K562 (cell line): ENCODE data around the gene LBX1. TPM values are rescaled to one million over a fixed set of nuclear protein-coding genes. Genes with fewer than 3 reads are reported as not detected.

Experiments
- ATAC-seq: fragments of 200-7000 bp; cut with Tn5 transposase; 3 replicates; pipeline ENCODE4 v1.9.1; 2020; ENCODE audit warnings: moderate library complexity
- BruUV-seq: library from RNA; stranded (reverse); fragments of 400-500 nt; replicated peaks from 2 replicates; lab custom pipeline; 2021; lab: Mats Ljungman, UMichigan
- CTCF ChIA-PET: fragments of 300-600 bp; formaldehyde crosslinking; extraction: SDS; loops from one replicate; lab custom pipeline; 2021; ENCODE audit warnings: low intra/inter-chr PET ratio; lab: Yijun Ruan, JAX
- POLR2A ChIA-PET: fragments of 300-600, 350-650 bp; sonication (Branson Sonifier 250); formaldehyde crosslinking; extraction: SDS; loops from one replicate; lab custom pipeline; 2021; ENCODE audit warnings: antibody characterized with exemption, inconsistent platforms; lab: Yijun Ruan, JAX
- DNase-seq, 4 experiments: peaks; one replicate each; pipeline versions ENCODE4 v3.0.0 to v3.0.0-alpha.2; 2011 to 2018; ENCODE audit warnings: low spot score in 3 of 4, mixed read lengths in 3 of 4; ENCODE audit errors: extremely low read depth in 1 of 4
- FAIRE-seq: peaks from 2 replicates; lab custom pipeline; 2011; peaks lifted over from hg19 to GRCh38; lab: Jason Lieb, UNC
- H2AFZ ChIP-seq: 2 replicates; pipeline ENCODE4 v1.6.0; 2011; ENCODE audit warnings: low read depth, low read length, control low read depth, inconsistent platforms
- H3K27ac ChIP-seq: fragments of 200-600 bp; 3 replicates; pipeline ENCODE4 v1.8.0; 2011; ENCODE audit warnings: low read depth, mild to moderate bottlenecking, control low read depth, inconsistent platforms, low read length, moderate library complexity, mixed read lengths; ENCODE audit errors: extremely low read depth
- H3K27me3 ChIP-seq, 2 experiments: fragments of 300-600 bp in 1 of 2; 2 replicates in 1 of 2; 3 replicates in 1 of 2; pipeline versions ENCODE4 v1.6.0 to v1.8.0; 2011; ENCODE audit warnings: inconsistent platforms in 2 of 2, low read length in 2 of 2, mild to moderate bottlenecking in 1 of 2, mixed read lengths in 1 of 2, moderate library complexity in 1 of 2; ENCODE audit not compliant: control insufficient read depth in 2 of 2, insufficient read depth in 2 of 2
- H3K36me3 ChIP-seq: fragments of 300-600 bp; 3 replicates; pipeline ENCODE4 v1.8.0; 2011; ENCODE audit warnings: mild to moderate bottlenecking, low read length, inconsistent platforms; ENCODE audit not compliant: control insufficient read depth, insufficient read depth
- H3K4me1 ChIP-seq, 2 experiments: fragments of 200-600 bp in 1 of 2; replicated peaks in 1 of 2; 2 replicates in 1 of 2; 3 replicates in 1 of 2; pipeline versions ENCODE4 v1.5.1 to v1.8.0; 2011; ENCODE audit warnings: inconsistent platforms in 2 of 2, low read length in 2 of 2, mild to moderate bottlenecking in 1 of 2, mixed read lengths in 1 of 2, moderate library complexity in 1 of 2; ENCODE audit not compliant: control insufficient read depth in 2 of 2, insufficient read depth in 2 of 2
- H3K4me2 ChIP-seq: 2 replicates; pipeline ENCODE4 v1.6.1; 2011; ENCODE audit warnings: low read length, control low read depth, inconsistent platforms, mixed read lengths; ENCODE audit not compliant: insufficient read depth
- H3K4me3 ChIP-seq: fragments of 200-600 bp; sonication (generic), shearing (Covaris generic); 2 replicates; pipeline ENCODE4 v1.5.1; 2016; ENCODE audit warnings: control low read depth, inconsistent platforms
- H3K79me2 ChIP-seq: fragments of 200-600 bp; 3 replicates; pipeline ENCODE4 v1.8.0; 2011; ENCODE audit warnings: low read length, inconsistent platforms; ENCODE audit not compliant: control insufficient read depth, insufficient read depth
- H3K9ac ChIP-seq, 2 experiments: 2 replicates each; pipeline versions ENCODE4 v1.6.0 to v1.6.1; 2011; ENCODE audit warnings: low read depth in 2 of 2, low read length in 2 of 2, control low read depth in 1 of 2, inconsistent platforms in 1 of 2, mild to moderate bottlenecking in 1 of 2, mixed read lengths in 1 of 2; ENCODE audit not compliant: insufficient read depth in 1 of 2
- H3K9me1 ChIP-seq: one replicate; pipeline ENCODE4 v1.6.0; 2011; ENCODE audit warnings: inconsistent platforms, mild to moderate bottlenecking, low read length, moderate library complexity; ENCODE audit not compliant: control insufficient read depth, insufficient read depth
- H3K9me3 ChIP-seq: replicated peaks from 2 replicates; pipeline ENCODE4 v1.5.1; 2011; ENCODE audit warnings: low read depth, low read length, inconsistent platforms; ENCODE audit not compliant: control insufficient read depth, insufficient read depth
- H4K20me1 ChIP-seq: replicated peaks from 2 replicates; pipeline ENCODE4 v1.6.1; 2011; ENCODE audit warnings: low read length, inconsistent platforms, mixed read lengths; ENCODE audit not compliant: control insufficient read depth, insufficient read depth
- ARID3B ChIP-seq: fragments of 250-450 bp; sonication (Bioruptor Pico); IDR thresholded peaks from 2 replicates; pipeline ENCODE4 v1.4.0; 2020; ENCODE audit warnings: borderline replicate concordance
- CHD1 ChIP-seq: fragments of 200-600 bp; sonication (generic); IDR thresholded peaks from one replicate; pipeline ENCODE4 v1.6.1; 2012; ENCODE audit warnings: mild to moderate bottlenecking, moderate library complexity, low read length, inconsistent platforms
- ESRRA ChIP-seq: fragments of 450-650 bp; IDR thresholded peaks from 2 replicates; pipeline ENCODE4 v1.6.1; 2014; ENCODE audit warnings: low read depth, mild to moderate bottlenecking, moderate library complexity, borderline replicate concordance
- GATA2 ChIP-seq: sonication (generic); formaldehyde crosslinking; IDR thresholded peaks from 2 replicates; pipeline ENCODE4 v1.4.0; 2020; ENCODE audit warnings: mild to moderate bottlenecking, missing genetic modification reagents
- HCFC1 ChIP-seq: IDR thresholded peaks from 2 replicates; pipeline ENCODE4 v1.6.1; 2012; ENCODE audit warnings: low read depth, low read length, improper control_type of control experiment
- HEY1 ChIP-seq: fragments of 250-450 bp; sonication (Bioruptor Pico); IDR thresholded peaks from 2 replicates; pipeline ENCODE4 v1.5.0; 2020; ENCODE audit warnings: mild to moderate bottlenecking, moderate library complexity, borderline replicate concordance
- JUN ChIP-seq, 2 experiments: sonication (generic) in 1 of 2; formaldehyde crosslinking in 1 of 2; IDR thresholded peaks; 2 replicates each; pipeline versions ENCODE4 v1.6.1 to v1.8.0; 2012 to 2022; ENCODE audit warnings: borderline replicate concordance in 2 of 2, mild to moderate bottlenecking in 2 of 2, improper control_type of control experiment in 1 of 2, low read depth in 1 of 2, low read length in 1 of 2, missing genetic modification reagents in 1 of 2
- L3MBTL2 ChIP-seq: fragments of 450-650 bp; IDR thresholded peaks from 2 replicates; pipeline ENCODE4 v1.6.1; 2016; ENCODE audit warnings: mild to moderate bottlenecking, moderate library complexity
- RBM34 ChIP-seq: fragments of 200-400 bp; formaldehyde crosslinking; IDR thresholded peaks from 2 replicates; pipeline ENCODE4 v1.6.1; 2018; ENCODE audit warnings: low read length, borderline replicate concordance; ENCODE audit not compliant: insufficient read depth
- SFPQ ChIP-seq: fragments of 200-400 bp; formaldehyde crosslinking; IDR thresholded peaks from 2 replicates; pipeline ENCODE4 v1.6.1; 2017; ENCODE audit warnings: mild to moderate bottlenecking, low read depth, low read length, moderate library complexity
- SMARCB1 ChIP-seq: IDR thresholded peaks from 2 replicates; pipeline ENCODE4 v1.6.1; 2011; ENCODE audit warnings: improper control_type of control experiment, low read depth; ENCODE audit not compliant: insufficient read length
- U2AF2 ChIP-seq: fragments of 200-400 bp; formaldehyde crosslinking; optimal IDR thresholded peaks from 2 replicates; pipeline ENCODE3; 2017; ENCODE audit warnings: low read depth, mild to moderate bottlenecking, low read length
- USF1 ChIP-seq: sonication (generic); formaldehyde crosslinking; IDR thresholded peaks from 2 replicates; pipeline ENCODE4 v1.9.0; 2022; ENCODE audit warnings: mild to moderate bottlenecking, missing genetic modification reagents
- ZNF174 ChIP-seq: fragments of 250-450 bp; sonication (Bioruptor Pico); IDR thresholded peaks from 2 replicates; pipeline ENCODE4 v1.4.0; 2020; ENCODE audit warnings: mild to moderate bottlenecking
- ZNF253 ChIP-seq: fragments of 250-450 bp; sonication (Bioruptor Pico); conservative IDR thresholded peaks from 2 replicates; pipeline ENCODE4 v1.6.1; 2021; ENCODE audit warnings: mild to moderate bottlenecking
- ZNF263 ChIP-seq: sonication (generic); formaldehyde crosslinking; IDR thresholded peaks from 2 replicates; pipeline ENCODE4 v1.8.0; 2022; ENCODE audit warnings: mild to moderate bottlenecking, missing genetic modification reagents, borderline replicate concordance
- ZNF347 ChIP-seq: fragments of 450-650 bp; formaldehyde crosslinking; IDR thresholded peaks from 2 replicates; pipeline ENCODE4 v1.4.0; 2020; ENCODE audit warnings: low read depth, mild to moderate bottlenecking, moderate library complexity
- ZNF41 ChIP-seq: fragments of 250-450 bp; sonication (Bioruptor Pico); conservative IDR thresholded peaks from 2 replicates; pipeline ENCODE4 v1.4.0; 2020; ENCODE audit warnings: mild to moderate bottlenecking
- ZNF780A ChIP-seq: fragments of 250-450 bp; sonication (Bioruptor Pico); IDR thresholded peaks from 2 replicates; pipeline ENCODE4 v1.5.0; 2021; ENCODE audit warnings: mild to moderate bottlenecking
- WGBS: fragments of 100-300 bp; shearing (Covaris generic); methylation state at CpG from one replicate; pipeline ENCODE4 v1.1.6; 2016; ENCODE audit warnings: low coverage, mixed read lengths; ENCODE audit not compliant: insufficient coverage; ENCODE audit errors: missing lambda C conversion rate; 5-methylcytosine and 5-hydroxymethylcytosine counted together
- in situ Hi-C: fragments of 300-500 bp; cut with MboI; formaldehyde crosslinking; loops from 4 replicates; pipeline ENCODE4 v1.15.0; 2018; ENCODE audit warnings: inconsistent platforms, mixed read lengths
- intact Hi-C: fragments of 100-400 bp; cut with micrococcal nuclease; formaldehyde crosslinking; loops from 2 replicates; pipeline ENCODE4 v1.14.2; 2022
- polyA plus RNA-seq, 8 experiments: library from polyadenylated mRNA; depleted of rRNA in 4 of 8; stranded (reverse) in 5 of 8; unstranded in 3 of 8; fragments of >200 nt; fragmentation: Nextera tagmentation in 2 of 8; fragmentation: Illumina TruSeq in 1 of 8; extraction: Ambion mirVana in 2 of 8; extraction: Trizol in 1 of 8; gene quantifications; 2 replicates each; pipeline versions ENCODE4 v1.2.1 to v1.2.3, GENCODE V29; 2011 to 2014; ENCODE audit warnings: inconsistent platforms in 1 of 8, missing spikeins in 1 of 8
- total RNA-seq, 7 experiments: library from RNA; depleted of rRNA in 6 of 7; stranded (reverse); fragments of >200 nt in 6 of 7; fragmentation: Illumina TruSeq in 2 of 7; extraction: Trizol in 2 of 7; gene quantifications; 2 replicates each; pipeline versions ENCODE4 v1.2.1 to v1.2.3, GENCODE V29; 2011 to 2021; ENCODE audit warnings: low replicate concordance in 1 of 7

The LBX1 gene
- total and polyA plus RNA-seq, 9 of the 15 experiments (the other 6 are each of a cell fraction or from before 2014, with no cell fraction given) = not detected

GRCh38 chr10:101273330-101273729, 44.1 kb upstream of the LBX1 start:
- H3K4me3 ChIP-seq = no peak overlapping the region
- ATAC-seq = no peak
- H3K79me2 ChIP-seq = no peaks in the 10 kb centered on the region
- no peak overlapping the region for H2AFZ ChIP-seq
- ChIA-PET CTCF (interaction anchor here (0.6 kb wide), 2 partner anchors 23 to 194 kb away, joined by 3 to 5 read pairs; no protein-coding TSS in a partner anchor), POLR2A (interaction anchor here (0.6 kb wide), 1 partner anchor 311 kb away, joined by 3 read pairs; no protein-coding TSS in a partner anchor)
- BruUV-seq = no TSS peak
- H4K20me1 ChIP-seq = no peaks in the 10 kb centered on the region
- no peak for DNase-seq
- H3K9me3 ChIP-seq = no peaks in the 10 kb centered on the region
- H3K27ac ChIP-seq = no peak overlapping the region
- no peak overlapping the region for H3K4me2 ChIP-seq
- in situ Hi-C loops (no loop called here), intact Hi-C loops (no loop called here)
- TF ChIP-seq ZNF263 (CRISPR knock-in tag) (no peak), ZNF41 (CRISPR knock-in tag) (no peak), ESRRA (no peak), RBM34 (no peak), ARID3B (CRISPR knock-in tag) (no peak), ZNF780A (no peak), USF1 (no peak), ZNF347 (CRISPR knock-in tag) (no peak), GATA2 (CRISPR knock-in tag) (no peak), JUN (IDR thresholded peaks at IDR 0.05; ENCODE audit: borderline replicate concordance, low read depth, low read length) (no peak), JUN (CRISPR knock-in tag; IDR thresholded peaks at IDR 0.05; ENCODE audit: borderline replicate concordance) (no peak), ZNF253 (CRISPR knock-in tag) (no peak), CHD1 (no peak), SMARCB1 (no peak), ZNF174 (CRISPR knock-in tag) (no peak), U2AF2 (no peak), HEY1 (CRISPR knock-in tag) (no peak), HCFC1 (no peak), SFPQ (no peak), L3MBTL2 (no peak)
- no peaks in the 10 kb centered on the region for H3K36me3 ChIP-seq
- H3K9ac ChIP-seq = no peak overlapping the region
- no peaks in the 10 kb centered on the region; a peak in 1 of 5 replicates for H3K4me1 ChIP-seq
- 3% methylated on average over 4 of the region's 10 CpGs for WGBS
- FAIRE-seq = no peak
- H3K9me1 ChIP-seq = no peaks in the 10 kb centered on the region
- H3K27me3 ChIP-seq = peaks cover 3 to 5% of the 10 kb centered on the region in 2 experiments; a peak in 3 of 5 replicates
